A549 (cell line): ENCODE results near the gene STX12. TPM values are rescaled to one million over a fixed set of nuclear protein-coding genes. Genes with fewer than 3 reads are reported as not detected.

Experiments
- polyA plus RNA-seq, 4 experiments: library from polyadenylated mRNA; depleted of rRNA in 3 of 4; stranded (reverse); fragments of >200 nt; fragmentation: RNase III in 1 of 4; extraction: RNeasy Plus Mini Kit Qiagen cat#74134 plus additional on column Dnase treatment in 1 of 4; gene quantifications; 2 replicates in 3 of 4; 3 replicates in 1 of 4; pipeline ENCODE4 v1.2.3, GENCODE V29; 2011 to 2017
- small RNA-seq, 6 experiments: library from RNA; depleted of rRNA; stranded (forward); fragments of <200 nt; gene quantifications; one replicate each; pipeline ENCODE3, GENCODE V24; 2012

STX12 gene
- polyA plus RNA-seq, 2 of the 4 experiments (the other 2 are of a cell fraction), result 11.9 to 14.6 TPM

Small RNA genes lying within 50 kb of the gene (small RNA-seq; reads per million reads assigned to genes)
- gene AL020997.2, result 0 to 9.0 (median 0) reads per million in 6 experiments
- 0 to 0.35 (median 0) reads per million in 6 experiments for gene RNU6-1245P
- gene SCARNA1, result 178 to 959 (median 306) reads per million in 6 experiments

Other genes with a start within 250 kb of the STX12 start
- 1.3 and 2.6 TPM in 2 replicates for gene AHDC1, start 169.1 kb upstream of the STX12 start, polyA plus RNA-seq (2011; rRNA removed)
- gene AHDC1, start 169.1 kb upstream of the STX12 start, polyA plus RNA-seq (2017; fragmentation: RNase III; extraction: RNeasy Plus Mini Kit Qiagen cat#74134 plus additional on column Dnase treatment), result 9.8 to 11.5 TPM (median 10.0 TPM) in 3 replicates
- not detected in 2 replicates for gene FGR, start 138.0 kb upstream of the STX12 start, polyA plus RNA-seq (2011; rRNA removed)
- gene FGR, start 138.0 kb upstream of the STX12 start, polyA plus RNA-seq (2017; fragmentation: RNase III; extraction: RNeasy Plus Mini Kit Qiagen cat#74134 plus additional on column Dnase treatment), result not detected in 3 replicates
- gene IFI6, start 101.0 kb upstream of the STX12 start, polyA plus RNA-seq (2011; rRNA removed), result 5.3 and 6.3 TPM in 2 replicates
- 8.2 to 12.3 TPM (median 8.8 TPM) in 3 replicates for gene IFI6, start 101.0 kb upstream of the STX12 start, polyA plus RNA-seq (2017; fragmentation: RNase III; extraction: RNeasy Plus Mini Kit Qiagen cat#74134 plus additional on column Dnase treatment)
- 6.5 and 7.0 TPM in 2 replicates for gene FAM76A, start 47.3 kb upstream of the STX12 start, polyA plus RNA-seq (2011; rRNA removed)
- 4.1 to 4.8 TPM (median 4.2 TPM) in 3 replicates for gene FAM76A, start 47.3 kb upstream of the STX12 start, polyA plus RNA-seq (2017; fragmentation: RNase III; extraction: RNeasy Plus Mini Kit Qiagen cat#74134 plus additional on column Dnase treatment)
- 42.0 and 43.9 TPM in 2 replicates for gene PPP1R8, start 57.6 kb downstream of the STX12 start, polyA plus RNA-seq (2011; rRNA removed)
- gene PPP1R8, start 57.6 kb downstream of the STX12 start, polyA plus RNA-seq (2017; fragmentation: RNase III; extraction: RNeasy Plus Mini Kit Qiagen cat#74134 plus additional on column Dnase treatment), result 33.4 to 35.0 TPM (median 34.0 TPM) in 3 replicates
- 0.81 and 0.95 TPM in 2 replicates for gene THEMIS2, start 99.3 kb downstream of the STX12 start, polyA plus RNA-seq (2011; rRNA removed)
- 0.46 to 0.69 TPM (median 0.58 TPM) in 3 replicates for gene THEMIS2, start 99.3 kb downstream of the STX12 start, polyA plus RNA-seq (2017; fragmentation: RNase III; extraction: RNeasy Plus Mini Kit Qiagen cat#74134 plus additional on column Dnase treatment)
- gene RPA2, start 141.4 kb downstream of the STX12 start, polyA plus RNA-seq (2011; rRNA removed), result 38.9 and 42.4 TPM in 2 replicates
- gene RPA2, start 141.4 kb downstream of the STX12 start, polyA plus RNA-seq (2017; fragmentation: RNase III; extraction: RNeasy Plus Mini Kit Qiagen cat#74134 plus additional on column Dnase treatment), result 38.5 to 41.0 TPM (median 39.5 TPM) in 3 replicates
- 4.0 and 5.3 TPM in 2 replicates for gene SMPDL3B, start 161.8 kb downstream of the STX12 start, polyA plus RNA-seq (2011; rRNA removed)
- gene SMPDL3B, start 161.8 kb downstream of the STX12 start, polyA plus RNA-seq (2017; fragmentation: RNase III; extraction: RNeasy Plus Mini Kit Qiagen cat#74134 plus additional on column Dnase treatment), result 1.5 to 1.8 TPM (median 1.7 TPM) in 3 replicates
- 3.3 and 4.2 TPM in 2 replicates for gene XKR8, start 186.8 kb downstream of the STX12 start, polyA plus RNA-seq (2011; rRNA removed)
- 3.3 to 3.5 TPM (median 3.5 TPM) in 3 replicates for gene XKR8, start 186.8 kb downstream of the STX12 start, polyA plus RNA-seq (2017; fragmentation: RNase III; extraction: RNeasy Plus Mini Kit Qiagen cat#74134 plus additional on column Dnase treatment)